ENCODE results near the gene ANAPC5. TPM values are rescaled to one million over a fixed set of nuclear protein-coding genes. Genes with fewer than 3 reads are reported as not detected.

Gene ANAPC5
- total RNA-seq, 1 experiment from 2014 or later: 101 TPM

DNA sequence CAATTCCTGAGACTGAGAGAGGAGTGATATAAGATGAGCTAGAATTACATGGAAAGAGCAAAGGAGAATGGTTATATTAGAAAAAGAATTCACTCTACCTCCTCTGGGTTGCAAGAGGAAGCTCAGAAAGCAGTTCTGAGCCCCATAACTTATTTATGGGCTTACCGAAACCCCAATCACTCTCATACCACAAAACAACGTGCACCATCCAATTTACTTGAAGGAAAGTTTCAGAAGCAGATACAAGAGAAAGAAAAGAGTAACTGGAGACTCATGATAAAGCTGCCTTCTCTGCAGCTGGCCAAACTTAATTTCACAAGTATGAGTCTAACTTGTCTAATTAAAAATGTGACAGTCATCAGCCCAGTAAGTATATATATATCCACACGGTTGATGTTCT, 28.3 kb downstream of the ANAPC5 start:
- Histone ChIP-seq H3K9me3 (ENCODE audit: control insufficient read depth, low read depth, low read length) (no peaks in the 10 kb centered on the region), H3K14ac (ENCODE audit: insufficient read depth, low read length) (no peak overlapping the region), H4K91ac (ENCODE audit: insufficient read length, low read depth, low read length) (no peak overlapping the region), H3K27ac (ENCODE audit: insufficient read length, low read depth, low read length) (no peak overlapping the region), H2BK120ac (ENCODE audit: low read depth, low read length, poor library complexity, severe bottlenecking) (no peak overlapping the region), H3K9ac (ENCODE audit: extremely low read depth, insufficient read length, low read length) (no peak overlapping the region), H3K4me2 (ENCODE audit: insufficient read depth, insufficient read length, low read length) (no peak overlapping the region), H2BK5ac (ENCODE audit: insufficient read length, low read length) (no peak overlapping the region), H4K20me1 (ENCODE audit: control insufficient read depth, insufficient read depth, insufficient read length) (no peaks in the 10 kb centered on the region), H3K79me1 (ENCODE audit: insufficient read depth, low read depth, low read length, poor library complexity, severe bottlenecking) (no peaks in the 10 kb centered on the region), H3K18ac (ENCODE audit: insufficient read length, low read depth, low read length) (no peak overlapping the region), H3K79me2 (ENCODE audit: insufficient read depth, low read length) (no peaks in the 10 kb centered on the region), H3K27me3 (ENCODE audit: insufficient read depth, low read length) (no peaks in the 10 kb centered on the region), H2AFZ (ENCODE audit: low read length) (no peak overlapping the region), H3K56ac (ENCODE audit: insufficient read length, low read depth, low read length) (no peak overlapping the region), H4K5ac (ENCODE audit: insufficient read length, low read depth, low read length) (no peak overlapping the region), H3K4me1 (ENCODE audit: insufficient read depth, low read length) (no peaks in the 10 kb centered on the region), H2BK15ac (ENCODE audit: low read depth, low read length) (no peak overlapping the region), H3K23ac (ENCODE audit: insufficient read length, low read depth, low read length) (no peak overlapping the region), H2BK20ac (ENCODE audit: low read depth, low read length, poor library complexity, severe bottlenecking) (no peak overlapping the region), H2AK5ac (ENCODE audit: insufficient read length, low read length) (no peak overlapping the region), H3K23me2 (ENCODE audit: insufficient read length, low read depth, low read length, poor library complexity, severe bottlenecking) (no peaks in the 10 kb centered on the region), H4K8ac (replicated peaks; ENCODE audit: insufficient read length, low read depth, low read length) (no peak overlapping the region), H2BK12ac (ENCODE audit: insufficient read length, low read depth, low read length) (no peak overlapping the region), H3K4ac (ENCODE audit: low read depth, low read length) (no peak overlapping the region), H3T11ph (ENCODE audit: low read length) (no peak overlapping the region)
- Mint-ChIP-seq H3K27ac (no peak overlapping the region), H3K4me3 (no peak overlapping the region), H3K27me3 (ENCODE audit: low read depth) (no peaks in the 10 kb centered on the region), H3K36me3 (ENCODE audit: insufficient read depth in 1 of 3, low read depth in 3 of 3) (peaks cover 20 to 66% (median 61%) of the 10 kb centered on the region in 3 experiments; a peak in 6 of 7 replicates), H3K9me3 (no peaks in the 10 kb centered on the region), H3K4me1 (no peaks in the 10 kb centered on the region)
- no CpG with 5 or more reads among the region's 3 CpGs for WGBS (ENCODE audit: extremely low coverage, insufficient read length, low lambda C conversion rate)
- no peak for DNase-seq
- TF ChIP-seq, protein P1, sequence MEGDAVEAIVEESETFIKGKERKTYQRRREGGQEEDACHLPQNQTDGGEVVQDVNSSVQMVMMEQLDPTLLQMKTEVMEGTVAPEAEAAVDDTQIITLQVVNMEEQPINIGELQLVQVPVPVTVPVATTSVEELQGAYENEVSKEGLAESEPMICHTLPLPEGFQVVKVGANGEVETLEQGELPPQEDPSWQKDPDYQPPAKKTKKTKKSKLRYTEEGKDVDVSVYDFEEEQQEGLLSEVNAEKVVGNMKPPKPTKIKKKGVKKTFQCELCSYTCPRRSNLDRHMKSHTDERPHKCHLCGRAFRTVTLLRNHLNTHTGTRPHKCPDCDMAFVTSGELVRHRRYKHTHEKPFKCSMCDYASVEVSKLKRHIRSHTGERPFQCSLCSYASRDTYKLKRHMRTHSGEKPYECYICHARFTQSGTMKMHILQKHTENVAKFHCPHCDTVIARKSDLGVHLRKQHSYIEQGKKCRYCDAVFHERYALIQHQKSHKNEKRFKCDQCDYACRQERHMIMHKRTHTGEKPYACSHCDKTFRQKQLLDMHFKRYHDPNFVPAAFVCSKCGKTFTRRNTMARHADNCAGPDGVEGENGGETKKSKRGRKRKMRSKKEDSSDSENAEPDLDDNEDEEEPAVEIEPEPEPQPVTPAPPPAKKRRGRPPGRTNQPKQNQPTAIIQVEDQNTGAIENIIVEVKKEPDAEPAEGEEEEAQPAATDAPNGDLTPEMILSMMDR (conservative IDR thresholded peaks at IDR 0.05): no peak
